Activated naive CD4-positive, alpha-beta T cell treated with anti-CD3 and anti-CD28 coated beads for 36 hours (primary cell): ENCODE measurements around the gene RIGI. TPM values are rescaled to one million over a fixed set of nuclear protein-coding genes. Genes with fewer than 3 reads are reported as not detected.
"Not testable (repeated sequence)": the region's sequence is repeated elsewhere in the genome, so short reads cannot be mapped to it uniquely, and the experiment has no call there.

Experiments
- CTCF ChIA-PET: fragments of 350-600 bp; sonication (Branson Sonifier 250); formaldehyde crosslinking; loops from one replicate; lab custom pipeline; 2021; ENCODE audit warnings: antibody characterized with exemption; lab: Charles Lee
- DNase-seq: peaks from one replicate; pipeline ENCODE4 v3.0.0-alpha.2; 2020
- H3K27ac Mint-ChIP-seq: one replicate; pipeline ENCODE4 v1.8.0; 2021; ENCODE audit warnings: mild to moderate bottlenecking, mixed read lengths
- H3K27me3 Mint-ChIP-seq: one replicate; pipeline ENCODE4 v1.8.0; 2021; ENCODE audit warnings: low read depth, mixed read lengths
- H3K36me3 Mint-ChIP-seq: one replicate; pipeline ENCODE4 v1.8.0; 2021; ENCODE audit warnings: low read depth, mixed read lengths
- H3K4me1 Mint-ChIP-seq: one replicate; pipeline ENCODE4 v1.8.0; 2021; ENCODE audit warnings: low read depth, mixed read lengths
- H3K4me3 Mint-ChIP-seq: one replicate; pipeline ENCODE4 v1.8.0; 2021; ENCODE audit warnings: mild to moderate bottlenecking, moderate library complexity, mixed read lengths
- H3K9me3 Mint-ChIP-seq: one replicate; pipeline ENCODE4 v1.8.0; 2021; ENCODE audit warnings: mixed read lengths
- intact Hi-C: fragments of 100-400 bp; cut with micrococcal nuclease; formaldehyde crosslinking; loops from one replicate; pipeline ENCODE4 v1.15.1; 2023
- total RNA-seq, 2 experiments: library from RNA; stranded (reverse); gene quantifications; one replicate each; pipeline ENCODE4 v1.2.3, GENCODE V29; 2021

The RIGI gene
- total RNA-seq, 2 experiments from 2014 or later, result 7.5 to 8.4 TPM

- Mint-ChIP-seq H3K4me1 (peaks cover 32% of the 10 kb centered on the region), H3K4me3 (peak overlapping the region; percentile 77), H3K36me3 (peaks cover 13% of the 10 kb centered on the region), H3K9me3 (peaks cover 10% of the 10 kb centered on the region), H3K27ac (peak overlapping the region; percentile 84), H3K27me3 (no peaks in the 10 kb centered on the region)
- DNase-seq, result no peak
- CTCF ChIA-PET, result interaction anchor here (0.9 to 2.9 kb wide), 15 partner anchors 8 to 442 kb away, joined by 3 to 33 read pairs (median 4); partner anchors contain the start of genes ACO1 and NDUFB6
- intact Hi-C loops, result loop anchor here (1.0 to 5.0 kb wide), 5 partner anchors 26 to 642 kb away; partner anchors contain the start of genes ACO1 and B4GALT1
Observed at GRCh38 chr9:32525709-32526030, 326 bp downstream of the RIGI start.

- Mint-ChIP-seq H3K36me3 (peaks cover 15% of the 10 kb centered on the region), H3K4me1 (peaks cover 32% of the 10 kb centered on the region), H3K9me3 (peaks cover 10% of the 10 kb centered on the region), H3K27me3 (no peaks in the 10 kb centered on the region), H3K27ac (peak overlapping the region; percentile 84), H3K4me3 (peak overlapping the region; percentile 77)
- DNase-seq, result peak; percentile 18
- intact Hi-C loops, result loop anchor here (5.0 kb wide), 1 partner anchor 642 kb away; the partner anchor contains the start of gene B4GALT1
- CTCF ChIA-PET, result interaction anchor here (1.0 to 2.9 kb wide), 11 partner anchors 9 to 443 kb away, joined by 3 to 33 read pairs (median 4); partner anchors contain the start of genes ACO1 and NDUFB6
Observed at GRCh38 chr9:32524892-32525708, 896 bp downstream of the RIGI start.

- peaks cover 10% of the 10 kb centered on the region for H3K9me3 Mint-ChIP-seq
- peaks cover 32% of the 10 kb centered on the region for H3K4me1 Mint-ChIP-seq
- DNase-seq, H3K27ac Mint-ChIP-seq, intact Hi-C loops, H3K27me3 Mint-ChIP-seq: not testable (repeated sequence)
- CTCF ChIA-PET, result interaction anchor here (1.0 to 2.9 kb wide), 3 partner anchors 13 to 145 kb away, joined by 3 to 33 read pairs (median 3); no protein-coding TSS in a partner anchor
- H3K36me3 Mint-ChIP-seq, result peaks cover 16% of the 10 kb centered on the region
- peak overlapping the region; percentile 77 for H3K4me3 Mint-ChIP-seq
Observed at GRCh38 chr9:32524558-32524891, 1.5 kb downstream of the RIGI start.

- CTCF ChIA-PET, result interaction anchor here (1.2 kb wide), 1 partner anchor 15 kb away, joined by 3 read pairs; no protein-coding TSS in a partner anchor
- DNase-seq, result no peak
- H3K27ac Mint-ChIP-seq, result no peak overlapping the region
- no peaks in the 10 kb centered on the region for H3K27me3 Mint-ChIP-seq
- no peak overlapping the region for H3K4me3 Mint-ChIP-seq
- intact Hi-C loops, result no loop called here
- H3K9me3 Mint-ChIP-seq, result peaks cover 10% of the 10 kb centered on the region
- H3K36me3 Mint-ChIP-seq, result peaks cover 16% of the 10 kb centered on the region
- peaks cover 32% of the 10 kb centered on the region for H3K4me1 Mint-ChIP-seq
Observed at GRCh38 chr9:32523910-32524309, 2.1 kb downstream of the RIGI start.

GRCh38 chr9:32518276-32518675 is 7.7 kb downstream of the RIGI start:
- CTCF ChIA-PET, result no interaction called here
- intact Hi-C loops, result no loop called here
- Mint-ChIP-seq H3K4me1 (peaks cover 14% of the 10 kb centered on the region), H3K9me3 (peaks cover 13% of the 10 kb centered on the region), H3K27me3 (no peaks in the 10 kb centered on the region), H3K4me3 (no peak overlapping the region), H3K36me3 (peaks cover 20% of the 10 kb centered on the region), H3K27ac (no peak overlapping the region)
- no peak for DNase-seq

- Mint-ChIP-seq H3K4me3 (no peak overlapping the region), H3K27me3 (no peaks in the 10 kb centered on the region), H3K9me3 (peaks cover 9% of the 10 kb centered on the region), H3K4me1 (peaks cover 26% of the 10 kb centered on the region), H3K27ac (no peak overlapping the region), H3K36me3 (peaks cover 17% of the 10 kb centered on the region)
- CTCF ChIA-PET, result no interaction called here
- intact Hi-C loops, result no loop called here
- no peak for DNase-seq
Observed at GRCh38 chr9:32516241-32516640, 9.8 kb downstream of the RIGI start.

- Mint-ChIP-seq H3K27me3 (no peaks in the 10 kb centered on the region), H3K4me1 (peaks cover 38% of the 10 kb centered on the region)
- CTCF ChIA-PET, result interaction anchor here (1.1 to 3.9 kb wide), 4 partner anchors 15 to 130 kb away, joined by 3 to 14 read pairs (median 4); no protein-coding TSS in a partner anchor
Observed at GRCh38 chr9:32508728-32509127, 17.3 kb downstream of the RIGI start.

GRCh38 chr9:32503008-32503407 is 23.0 kb downstream of the RIGI start:
- Mint-ChIP-seq H3K9me3 (no peaks in the 10 kb centered on the region), H3K27ac (no peak overlapping the region), H3K36me3 (peaks cover 10% of the 10 kb centered on the region), H3K27me3 (no peaks in the 10 kb centered on the region), H3K4me1 (peaks cover 2% of the 10 kb centered on the region), H3K4me3 (no peak overlapping the region)
- CTCF ChIA-PET, result no interaction called here
- DNase-seq, result no peak
- intact Hi-C loops, result no loop called here

More at GRCh38 chr9:32508728-32509127, 17.3 kb downstream of the RIGI start:
- DNase-seq, result no peak
- H3K36me3 Mint-ChIP-seq, result no peaks in the 10 kb centered on the region
- H3K4me3 Mint-ChIP-seq, result no peak overlapping the region
- peaks cover under 1% of the 10 kb centered on the region for H3K9me3 Mint-ChIP-seq
- H3K27ac Mint-ChIP-seq, result no peak overlapping the region
- intact Hi-C loops, result no loop called here

- Mint-ChIP-seq H3K36me3 (peaks cover 12% of the 10 kb centered on the region), H3K27me3 (no peaks in the 10 kb centered on the region), H3K9me3 (no peaks in the 10 kb centered on the region), H3K4me1 (peaks cover 2% of the 10 kb centered on the region), H3K27ac (no peak overlapping the region), H3K4me3 (no peak overlapping the region)
- CTCF ChIA-PET, result no interaction called here
- DNase-seq, result no peak
- intact Hi-C loops, result no loop called here
Observed at GRCh38 chr9:32502464-32502863, 23.5 kb downstream of the RIGI start.

GRCh38 chr9:32501868-32502267 is 24.1 kb downstream of the RIGI start:
- Mint-ChIP-seq H3K27ac (no peak overlapping the region), H3K36me3 (peaks cover 12% of the 10 kb centered on the region), H3K27me3 (no peaks in the 10 kb centered on the region), H3K9me3 (no peaks in the 10 kb centered on the region), H3K4me3 (no peak overlapping the region), H3K4me1 (peaks cover 2% of the 10 kb centered on the region)
- CTCF ChIA-PET, result no interaction called here
- intact Hi-C loops, result no loop called here
- no peak for DNase-seq

- CTCF ChIA-PET, result interaction anchor here (0.7 kb wide), 1 partner anchor 88 kb away, joined by 3 read pairs; no protein-coding TSS in a partner anchor
Observed at GRCh38 chr9:32500768-32501167, 25.2 kb downstream of the RIGI start.

GRCh38 chr9:32497921-32498320 is 28.1 kb downstream of the RIGI start:
- CTCF ChIA-PET, result no interaction called here
- intact Hi-C loops, result no loop called here
- Mint-ChIP-seq H3K4me3 (no peak overlapping the region), H3K36me3 (peaks cover 15% of the 10 kb centered on the region), H3K9me3 (no peaks in the 10 kb centered on the region), H3K27ac (peak overlapping the region; percentile 41), H3K4me1 (peaks cover 2% of the 10 kb centered on the region), H3K27me3 (no peaks in the 10 kb centered on the region)
- no peak for DNase-seq

More at GRCh38 chr9:32500768-32501167, 25.2 kb downstream of the RIGI start:
- H3K9me3 Mint-ChIP-seq, result no peaks in the 10 kb centered on the region
- peaks cover 2% of the 10 kb centered on the region for H3K4me1 Mint-ChIP-seq
- DNase-seq, result no peak
- no peaks in the 10 kb centered on the region for H3K27me3 Mint-ChIP-seq
- intact Hi-C loops, result no loop called here
- H3K27ac Mint-ChIP-seq, result no peak overlapping the region
- no peak overlapping the region for H3K4me3 Mint-ChIP-seq
- H3K36me3 Mint-ChIP-seq, result peaks cover 15% of the 10 kb centered on the region
